Fibroblast of upper back skin (primary cell): ENCODE data around the gene THY1.

ENCODE experiments used
- DNase-seq: peaks from one replicate; pipeline ENCODE4 v3.0.0-alpha.2; 2013

Gene THY1

GRCh38 chr11:119368121-119369034 is 54.6 kb downstream of the THY1 start:
- DNase-seq, result no peak

- DNase-seq, result no peak
Measured at GRCh38 chr11:119367661-119368120, 55.3 kb downstream of the THY1 start.
